Ishikawa (cell line): ENCODE data around the gene PHLPP2.

Experiments used
- CEBPB ChIP-seq: IDR thresholded peaks from 2 replicates; pipeline ENCODE4 v1.6.1; 2012
- CREB1 ChIP-seq: IDR thresholded peaks from 2 replicates; pipeline ENCODE4 v1.6.1; 2012; ENCODE audit warnings: low read depth
- EGR1 ChIP-seq: IDR thresholded peaks from 2 replicates; pipeline ENCODE4 v1.6.1; 2012
- EP300 ChIP-seq: IDR thresholded peaks from 2 replicates; pipeline ENCODE4 v1.6.1; 2012; ENCODE audit warnings: borderline replicate concordance
- FOXM1 ChIP-seq: IDR thresholded peaks from 2 replicates; pipeline ENCODE4 v1.6.1; 2012; ENCODE audit warnings: low read depth, borderline replicate concordance
- MAX ChIP-seq: IDR thresholded peaks from 2 replicates; pipeline ENCODE4 v1.6.1; 2012
- NFIC ChIP-seq: IDR thresholded peaks from 2 replicates; pipeline ENCODE4 v1.6.1; 2012
- RAD21 ChIP-seq: IDR thresholded peaks from 2 replicates; pipeline ENCODE4 v1.6.1; 2012; ENCODE audit warnings: low read depth
- REST ChIP-seq: IDR thresholded peaks from 2 replicates; pipeline ENCODE4 v1.6.1; 2012; ENCODE audit warnings: low read depth, mild to moderate bottlenecking
- TAF1 ChIP-seq: IDR thresholded peaks from 2 replicates; pipeline ENCODE4 v1.6.1; 2012; ENCODE audit warnings: low read depth, mild to moderate bottlenecking
- TCF12 ChIP-seq: IDR thresholded peaks from 2 replicates; pipeline ENCODE4 v1.6.1; 2012; ENCODE audit warnings: low read depth
- TEAD4 ChIP-seq: IDR thresholded peaks from 2 replicates; pipeline ENCODE4 v1.6.1; 2012
- USF1 ChIP-seq: IDR thresholded peaks from 2 replicates; pipeline ENCODE4 v1.6.1; 2012
- YY1 ChIP-seq: IDR thresholded peaks from 2 replicates; pipeline ENCODE4 v1.6.1; 2012; ENCODE audit warnings: low read depth
- ZBTB7A ChIP-seq: IDR thresholded peaks from 2 replicates; pipeline ENCODE4 v1.6.1; 2012; ENCODE audit warnings: low read depth

Gene PHLPP2

GRCh38 chr16:71689901-71690300 is 34.6 kb downstream of the PHLPP2 start:
- TF ChIP-seq REST = no peak
- no peak for TF ChIP-seq ZBTB7A
- no peak for TF ChIP-seq CREB1
- TF ChIP-seq TEAD4 = no peak
- no peak for TF ChIP-seq CEBPB
- TF ChIP-seq RAD21 = no peak

GRCh38 chr16:71687861-71688260 is 36.6 kb downstream of the PHLPP2 start:
- TF ChIP-seq FOXM1 (no peak), RAD21 (no peak), CREB1 (no peak), CEBPB (no peak), EGR1 (no peak), REST (no peak), TEAD4 (no peak), TCF12 (no peak), USF1 (no peak), NFIC (no peak)

GRCh38 chr16:71681360-71681759 is 43.1 kb downstream of the PHLPP2 start:
- TF ChIP-seq NFIC (no peak), TCF12 (no peak), FOXM1 (no peak), TAF1 (no peak), YY1 (no peak), USF1 (no peak), TEAD4 (no peak), CEBPB (no peak), EP300 (no peak), EGR1 (no peak), ZBTB7A (no peak)

GRCh38 chr16:71676236-71676635 is 48.3 kb downstream of the PHLPP2 start:
- TF ChIP-seq FOXM1 (no peak), RAD21 (no peak), TCF12 (no peak), EP300 (no peak), NFIC (no peak), CREB1 (no peak), EGR1 (no peak), CEBPB (no peak), REST (no peak), MAX (no peak), TEAD4 (no peak), TAF1 (no peak), ZBTB7A (no peak), USF1 (no peak)

GRCh38 chr16:71675380-71675779 is 49.1 kb downstream of the PHLPP2 start:
- TF ChIP-seq USF1 = no peak
- TF ChIP-seq MAX = no peak
- no peak for TF ChIP-seq TEAD4
- no peak for TF ChIP-seq TCF12
- TF ChIP-seq ZBTB7A = no peak
- TF ChIP-seq EP300 = no peak
- no peak for TF ChIP-seq EGR1
- no peak for TF ChIP-seq CREB1
- no peak for TF ChIP-seq FOXM1
- no peak for TF ChIP-seq NFIC
- TF ChIP-seq RAD21 = no peak
- no peak for TF ChIP-seq TAF1
- TF ChIP-seq CEBPB = no peak
- TF ChIP-seq YY1 = no peak
- no peak for TF ChIP-seq REST
